Naive thymus-derived CD8-positive, alpha-beta T cell (primary cell): Measurements from ENCODE around the gene ADARB2. TPM values are rescaled to one million over a fixed set of nuclear protein-coding genes. Genes with fewer than 3 reads are reported as not detected.

ENCODE experiments used
- ATAC-seq, 2 donors: fragments of 150-1000 bp; cut with Tn5 transposase in 1 of 2; sonication (Bioruptor Pico), chemical (Tn5 transposase) in 1 of 2; 1 replicate in 1 of 2; 2 replicates in 1 of 2; pipeline ENCODE4 v1.10.0; 2021; ENCODE audit warnings: mild to moderate bottlenecking in 2 of 2, moderate library complexity in 2 of 2
- POLR2A ChIA-PET: fragments of 350-600 bp; sonication (Branson Sonifier 250); formaldehyde crosslinking; loops from one replicate; lab custom pipeline; 2021; ENCODE audit warnings: antibody characterized with exemption; lab: Charles Lee
- DNase-seq, 10 donors: peaks; one replicate each; pipeline versions ENCODE4 v3.0.0 to v3.0.0-alpha.2; 2020 to 2022
- H3K27ac Mint-ChIP-seq, 10 donors: one replicate each; pipeline ENCODE4 v1.8.0; 2020 to 2022; ENCODE audit warnings: mild to moderate bottlenecking in 10 of 10, mixed read lengths in 10 of 10, moderate library complexity in 4 of 10, inconsistent platforms in 1 of 10
- H3K27me3 Mint-ChIP-seq, 5 donors: one replicate each; pipeline ENCODE4 v1.8.0; 2021 to 2022; ENCODE audit warnings: mixed read lengths in 5 of 5
- H3K36me3 Mint-ChIP-seq, 3 donors: one replicate each; pipeline ENCODE4 v1.8.0; 2020 to 2022; ENCODE audit warnings: mixed read lengths in 3 of 3, mild to moderate bottlenecking in 2 of 3, inconsistent platforms in 1 of 3
- H3K4me1 Mint-ChIP-seq, 4 donors: one replicate each; pipeline ENCODE4 v1.8.0; 2021 to 2022; ENCODE audit warnings: mixed read lengths in 4 of 4
- H3K4me3 Mint-ChIP-seq, 10 donors: one replicate each; pipeline ENCODE4 v1.8.0; 2020 to 2022; ENCODE audit warnings: mild to moderate bottlenecking in 10 of 10, mixed read lengths in 10 of 10, moderate library complexity in 6 of 10, inconsistent platforms in 1 of 10
- H3K9me3 Mint-ChIP-seq, 9 donors: one replicate each; pipeline ENCODE4 v1.8.0; 2020 to 2022; ENCODE audit warnings: mixed read lengths in 9 of 9, mild to moderate bottlenecking in 3 of 9, inconsistent platforms in 1 of 9, moderate library complexity in 1 of 9
- polyA plus RNA-seq, 3 donors: library from polyadenylated mRNA; unstranded; fragments of 300-500 nt; fragmentation: Illumina TruSeq; gene quantifications; one replicate each; pipeline ENCODE4 v1.2.3, GENCODE V29; 2021
- total RNA-seq, 8 experiments: library from RNA in 2 of 8; stranded (reverse) in 2 of 8; gene quantifications; one replicate each; pipeline ENCODE4 v1.2.3 and lab custom pipeline; 2021 to 2026

Gene ADARB2
- total and polyA plus RNA-seq, 5 experiments from 2014 or later: not detected

GRCh38 chr10:1147810-1148209 is 589.5 kb downstream of the ADARB2 start:
- no peak for ATAC-seq
- POLR2A ChIA-PET: no interaction called here

GRCh38 chr10:1142596-1142995 is 594.7 kb downstream of the ADARB2 start:
- DNase-seq: peak in 1 of 10 donors; percentile 14
- peaks cover 4 to 67% (median 30%) of the 10 kb centered on the region in 9 donors for H3K9me3 Mint-ChIP-seq
- POLR2A ChIA-PET: no interaction called here

More at GRCh38 chr10:1147810-1148209, 589.5 kb downstream of the ADARB2 start:
- no peak for DNase-seq
- H3K27ac Mint-ChIP-seq: no peak overlapping the region
- no peak overlapping the region for H3K4me3 Mint-ChIP-seq
- peaks cover 0 to 37% (median 18%) of the 10 kb centered on the region in 9 donors for H3K9me3 Mint-ChIP-seq
- H3K27me3 Mint-ChIP-seq: peaks cover 8 to 42% (median 21%) of the 10 kb centered on the region in 5 donors
- H3K4me1 Mint-ChIP-seq: peaks cover 3 to 14% (median 8%) of the 10 kb centered on the region in 4 donors
- H3K36me3 Mint-ChIP-seq: peaks cover 0 to 21% (median 11%) of the 10 kb centered on the region in 3 donors

GRCh38 chr10:1141701-1142100 is 595.6 kb downstream of the ADARB2 start:
- Mint-ChIP-seq H3K9me3 (peaks cover 3 to 61% (median 25%) of the 10 kb centered on the region in 9 donors), H3K4me3 (no peak overlapping the region), H3K4me1 (peaks cover 0 to 2% (median 0%) of the 10 kb centered on the region in 4 donors), H3K36me3 (peaks cover 0 to 44% (median 5%) of the 10 kb centered on the region in 3 donors), H3K27ac (no peak overlapping the region), H3K27me3 (peaks cover 0 to 32% (median 4%) of the 10 kb centered on the region in 5 donors)
- DNase-seq (no peak), ATAC-seq (no peak)
- POLR2A ChIA-PET: no interaction called here

More at GRCh38 chr10:1142596-1142995, 594.7 kb downstream of the ADARB2 start:
- peaks cover 0 to 2% (median 0%) of the 10 kb centered on the region in 4 donors for H3K4me1 Mint-ChIP-seq
- no peak for ATAC-seq
- no peak overlapping the region for H3K27ac Mint-ChIP-seq
- H3K27me3 Mint-ChIP-seq: peaks cover 4 to 32% (median 8%) of the 10 kb centered on the region in 5 donors
- H3K36me3 Mint-ChIP-seq: peaks cover 0 to 50% (median 11%) of the 10 kb centered on the region in 3 donors
- H3K4me3 Mint-ChIP-seq: no peak overlapping the region

- POLR2A ChIA-PET: no interaction called here
- Mint-ChIP-seq H3K9me3 (peaks cover 2 to 57% (median 21%) of the 10 kb centered on the region in 9 donors), H3K27ac (no peak overlapping the region), H3K4me3 (no peak overlapping the region), H3K27me3 (peaks cover 0 to 30% (median 3%) of the 10 kb centered on the region in 5 donors), H3K36me3 (peaks cover 0 to 42% (median 3%) of the 10 kb centered on the region in 3 donors), H3K4me1 (peaks cover 0 to 2% (median 0%) of the 10 kb centered on the region in 4 donors)
- ATAC-seq (no peak), DNase-seq (no peak)
These were observed 596.1 kb downstream of the ADARB2 start for GRCh38 chr10:1141261-1141660.

- H3K36me3 Mint-ChIP-seq: peaks cover 0 to 30% (median 3%) of the 10 kb centered on the region in 3 donors
- H3K27me3 Mint-ChIP-seq: peaks cover 0 to 11% (median 2%) of the 10 kb centered on the region in 5 donors
- DNase-seq (no peak), ATAC-seq (no peak)
- peaks cover 4 to 10% (median 7%) of the 10 kb centered on the region in 4 donors for H3K4me1 Mint-ChIP-seq
- peaks cover 2 to 31% (median 13%) of the 10 kb centered on the region in 9 donors for H3K9me3 Mint-ChIP-seq
- no peak overlapping the region for H3K27ac Mint-ChIP-seq
- no peak overlapping the region for H3K4me3 Mint-ChIP-seq
- POLR2A ChIA-PET: no interaction called here
These were observed 598.8 kb downstream of the ADARB2 start for GRCh38 chr10:1138529-1138928.

GRCh38 chr10:1137499-1138163 is 599.7 kb downstream of the ADARB2 start:
- DNase-seq (no peak), ATAC-seq (no peak)
- POLR2A ChIA-PET: no interaction called here
- no peak overlapping the region for H3K4me3 Mint-ChIP-seq
- H3K36me3 Mint-ChIP-seq: peaks cover 3 to 29% (median 4%) of the 10 kb centered on the region in 3 donors
- H3K4me1 Mint-ChIP-seq: peaks cover 8 to 16% (median 13%) of the 10 kb centered on the region in 4 donors
- peaks cover 0 to 10% (median 2%) of the 10 kb centered on the region in 5 donors for H3K27me3 Mint-ChIP-seq
- no peak overlapping the region for H3K27ac Mint-ChIP-seq
- peaks cover 2 to 30% (median 13%) of the 10 kb centered on the region in 9 donors for H3K9me3 Mint-ChIP-seq

GRCh38 chr10:1136268-1136667 is 601.1 kb downstream of the ADARB2 start:
- no peak overlapping the region for H3K27ac Mint-ChIP-seq
- POLR2A ChIA-PET: no interaction called here

GRCh38 chr10:1134156-1134555 is 603.2 kb downstream of the ADARB2 start:
- Mint-ChIP-seq H3K4me3 (no peak overlapping the region), H3K9me3 (peaks cover 0 to 11% (median 8%) of the 10 kb centered on the region in 9 donors), H3K27ac (peak overlapping the region in 7 of 10 donors; percentile 16 to 88 (median 82)), H3K4me1 (peaks cover 14 to 17% (median 15%) of the 10 kb centered on the region in 4 donors), H3K36me3 (peaks cover 14 to 34% (median 20%) of the 10 kb centered on the region in 3 donors), H3K27me3 (no peaks in the 10 kb centered on the region)
- DNase-seq: no peak
- POLR2A ChIA-PET: no interaction called here
- ATAC-seq: no peak

More at GRCh38 chr10:1136268-1136667, 601.1 kb downstream of the ADARB2 start:
- Mint-ChIP-seq H3K9me3 (peaks cover 2 to 30% (median 13%) of the 10 kb centered on the region in 9 donors), H3K4me1 (peaks cover 11 to 17% (median 15%) of the 10 kb centered on the region in 4 donors), H3K27me3 (peaks cover 0 to 7% (median 0%) of the 10 kb centered on the region in 5 donors), H3K36me3 (peaks cover 8 to 29% (median 13%) of the 10 kb centered on the region in 3 donors), H3K4me3 (no peak overlapping the region)
- DNase-seq: no peak
- ATAC-seq: no peak

- DNase-seq (no peak), ATAC-seq (no peak)
- peak overlapping the region in 1 of 10 donors; percentile 11 for H3K4me3 Mint-ChIP-seq
- POLR2A ChIA-PET: no interaction called here
- peak overlapping the region in 9 of 10 donors; percentile 16 to 88 (median 77) for H3K27ac Mint-ChIP-seq
- H3K4me1 Mint-ChIP-seq: peaks cover 14 to 17% (median 15%) of the 10 kb centered on the region in 4 donors
- peaks cover 0 to 5% (median 2%) of the 10 kb centered on the region in 9 donors for H3K9me3 Mint-ChIP-seq
- no peaks in the 10 kb centered on the region for H3K27me3 Mint-ChIP-seq
- peaks cover 14 to 40% (median 17%) of the 10 kb centered on the region in 3 donors for H3K36me3 Mint-ChIP-seq
These were observed 603.8 kb downstream of the ADARB2 start for GRCh38 chr10:1133495-1134045.

GRCh38 chr10:1132584-1132983 is 604.7 kb downstream of the ADARB2 start:
- peaks cover 14 to 20% (median 16%) of the 10 kb centered on the region in 4 donors for H3K4me1 Mint-ChIP-seq
- peaks cover 9 to 48% (median 19%) of the 10 kb centered on the region in 3 donors for H3K36me3 Mint-ChIP-seq
- ATAC-seq (no peak), DNase-seq (no peak)
- peak overlapping the region in 6 of 10 donors; percentile 18 to 83 (median 57) for H3K27ac Mint-ChIP-seq
- no peak overlapping the region for H3K4me3 Mint-ChIP-seq
- no peaks in the 10 kb centered on the region for H3K27me3 Mint-ChIP-seq
- no peaks in the 10 kb centered on the region for H3K9me3 Mint-ChIP-seq
- POLR2A ChIA-PET: no interaction called here

- peaks cover 9 to 62% (median 21%) of the 10 kb centered on the region in 3 donors for H3K36me3 Mint-ChIP-seq
- no peak overlapping the region for H3K4me3 Mint-ChIP-seq
- DNase-seq (no peak), ATAC-seq (no peak)
- H3K4me1 Mint-ChIP-seq: peaks cover 14 to 20% (median 17%) of the 10 kb centered on the region in 4 donors
- H3K27me3 Mint-ChIP-seq: no peaks in the 10 kb centered on the region
- POLR2A ChIA-PET: no interaction called here
- peak overlapping the region in 6 of 10 donors; percentile 34 to 72 (median 58) for H3K27ac Mint-ChIP-seq
- H3K9me3 Mint-ChIP-seq: no peaks in the 10 kb centered on the region
These were observed 606.1 kb downstream of the ADARB2 start for GRCh38 chr10:1130995-1131790.

GRCh38 chr10:1130226-1130625 is 607.1 kb downstream of the ADARB2 start:
- peaks cover 14 to 23% (median 18%) of the 10 kb centered on the region in 4 donors for H3K4me1 Mint-ChIP-seq

More at GRCh38 chr10:1130226-1130625, 607.1 kb downstream of the ADARB2 start:
- no peaks in the 10 kb centered on the region for H3K27me3 Mint-ChIP-seq
- POLR2A ChIA-PET: no interaction called here
- peaks cover 9 to 71% (median 25%) of the 10 kb centered on the region in 3 donors for H3K36me3 Mint-ChIP-seq
- H3K9me3 Mint-ChIP-seq: no peaks in the 10 kb centered on the region
- H3K4me3 Mint-ChIP-seq: no peak overlapping the region
- peak overlapping the region in 1 of 10 donors; percentile 46 for H3K27ac Mint-ChIP-seq
- no peak for DNase-seq
- no peak for ATAC-seq
